Mesothelial cell of epicardium (in vitro differentiated cells): Measurements from ENCODE around the gene PPP1R18. TPM values are rescaled to one million over a fixed set of nuclear protein-coding genes. Genes with fewer than 3 reads are reported as not detected.
"Not testable (repeated sequence)": the region's sequence is repeated elsewhere in the genome, so short reads cannot be mapped to it uniquely, and the experiment has no call there.

Experiments
- DNase-seq, 2 experiments: peaks; one replicate each; pipeline ENCODE4 v3.0.0; 2021; ENCODE audit warnings: low spot score in 2 of 2; ENCODE audit not compliant: unreplicated experiment in 2 of 2
- H3K27ac Mint-ChIP-seq: 2 replicates; pipeline ENCODE4 v1.8.0; 2021; ENCODE audit warnings: mixed read lengths
- H3K27me3 Mint-ChIP-seq: 2 replicates; pipeline ENCODE4 v1.8.0; 2021; ENCODE audit warnings: low read depth, mixed read lengths
- H3K36me3 Mint-ChIP-seq: 2 replicates; pipeline ENCODE4 v1.8.0; 2021; ENCODE audit warnings: mixed read lengths
- H3K4me1 Mint-ChIP-seq: 2 replicates; pipeline ENCODE4 v1.8.0; 2021; ENCODE audit warnings: mixed read lengths
- H3K4me3 Mint-ChIP-seq: 2 replicates; pipeline ENCODE4 v1.8.0; 2021; ENCODE audit warnings: mild to moderate bottlenecking, moderate library complexity, mixed read lengths
- H3K9me3 Mint-ChIP-seq: 2 replicates; pipeline ENCODE4 v1.8.0; 2021; ENCODE audit warnings: mixed read lengths
- CTCF ChIP-seq: fragments of 200-600 bp; sonication (generic); IDR thresholded peaks from one replicate; pipeline ENCODE4 v1.5.0; 2021; ENCODE audit warnings: antibody characterized with exemption; ENCODE audit not compliant: unreplicated experiment
- total RNA-seq: library from RNA; stranded (reverse); gene quantifications from 3 replicates; pipeline ENCODE4 v1.2.1, GENCODE V29; 2021

Gene PPP1R18
- total RNA-seq, 1 donor from 2014 or later, result 30.6 TPM

- DNase-seq, result no peak
- H3K27me3 Mint-ChIP-seq, result no peaks in the 10 kb centered on the region
- H3K36me3 Mint-ChIP-seq, result peaks cover 22% of the 10 kb centered on the region
- TF ChIP-seq CTCF, result no peak
- H3K4me3 Mint-ChIP-seq, result peak overlapping the region; percentile 98
- H3K9me3 Mint-ChIP-seq, result no peaks in the 10 kb centered on the region
- peaks cover 48% of the 10 kb centered on the region for H3K4me1 Mint-ChIP-seq
- peak overlapping the region; percentile 96 for H3K27ac Mint-ChIP-seq
Observed at GRCh38 chr6:30719356-30719755, 32.9 kb upstream of the PPP1R18 start.

- DNase-seq, H3K9me3 Mint-ChIP-seq, H3K27me3 Mint-ChIP-seq: not testable (repeated sequence)
- Mint-ChIP-seq H3K4me1 (peaks cover 37% of the 10 kb centered on the region), H3K27ac (peak overlapping the region; percentile 100), H3K36me3 (peaks cover 19% of the 10 kb centered on the region), H3K4me3 (peak overlapping the region; percentile 98)
Observed at GRCh38 chr6:30717845-30718720, 31.6 kb upstream of the PPP1R18 start.

DNA sequence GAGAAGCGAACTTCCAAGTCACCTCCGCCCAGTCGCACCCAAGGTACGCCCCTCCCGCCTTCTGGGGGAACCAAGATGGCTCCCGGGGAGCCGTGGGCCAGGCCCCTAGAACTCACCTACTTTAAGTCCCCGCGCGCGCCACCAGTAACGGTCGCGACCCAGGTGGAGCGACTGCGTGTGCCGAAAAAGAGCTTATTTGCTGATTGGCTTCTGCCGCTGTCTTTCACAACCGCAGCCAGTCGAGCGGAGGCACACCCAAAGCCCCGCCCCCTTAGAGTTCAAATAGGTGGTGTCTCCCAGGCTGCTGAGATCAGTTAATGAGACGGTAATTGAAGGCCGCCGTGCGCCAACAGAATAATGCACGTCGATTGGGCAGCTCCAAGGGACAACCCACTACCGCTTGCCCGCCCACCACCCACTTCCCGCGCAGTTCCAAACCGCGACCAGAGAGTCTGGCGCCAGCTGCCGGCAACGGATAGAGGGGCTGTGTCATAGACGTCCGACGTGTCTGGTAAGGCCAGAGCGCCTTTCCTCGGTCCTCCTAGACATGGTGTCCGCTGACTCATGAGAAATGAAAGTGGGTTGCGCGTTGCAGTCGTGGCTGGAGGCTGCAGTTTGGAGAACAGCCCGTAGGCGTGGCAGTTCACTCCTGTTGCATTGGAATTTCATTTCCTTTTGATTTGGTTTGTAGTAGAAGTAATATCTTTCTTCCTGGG lies 30.8 kb upstream of the PPP1R18 start, which contains the start of gene MDC1:
TSS of gene MDC1 (minus strand) at position 153 of the 716 bp plus-strand sequence. CDS start 2,106 bp downstream, outside the sequence.
- no peaks in the 10 kb centered on the region for H3K9me3 Mint-ChIP-seq
- no peaks in the 10 kb centered on the region for H3K27me3 Mint-ChIP-seq
- peak within 1 kb of the TSS; percentile 100 for H3K27ac Mint-ChIP-seq
- peak within 1 kb of the TSS; percentile 97 for H3K4me3 Mint-ChIP-seq
- H3K36me3 Mint-ChIP-seq, result peaks cover 21% of the 10 kb centered on the region
- peaks cover 30% of the 10 kb centered on the region for H3K4me1 Mint-ChIP-seq
- peak; percentile 95 to 97 for DNase-seq
- peak; percentile 29 for TF ChIP-seq CTCF

DNA sequence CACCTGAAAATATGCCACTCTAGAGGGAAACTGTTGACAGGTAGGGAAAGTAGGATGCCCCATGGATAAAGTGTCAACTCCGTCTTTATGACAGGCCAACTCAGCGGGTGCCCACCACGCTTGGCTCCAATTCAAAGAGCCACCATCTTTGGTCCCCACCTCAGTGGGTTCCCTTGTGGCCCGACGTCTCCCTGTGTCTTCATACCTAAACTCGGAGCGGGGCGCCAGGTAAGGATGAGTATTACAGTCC lies 30.4 kb upstream of the PPP1R18 start:
- peak overlapping the region; percentile 97 for H3K4me3 Mint-ChIP-seq
- TF ChIP-seq CTCF, result no peak
- no peak for DNase-seq
- peak overlapping the region; percentile 100 for H3K27ac Mint-ChIP-seq
- H3K27me3 Mint-ChIP-seq, result no peaks in the 10 kb centered on the region
- no peaks in the 10 kb centered on the region for H3K9me3 Mint-ChIP-seq
- H3K4me1 Mint-ChIP-seq, result peaks cover 29% of the 10 kb centered on the region
- H3K36me3 Mint-ChIP-seq, result peaks cover 26% of the 10 kb centered on the region

- DNase-seq, result no peak
- H3K4me3 Mint-ChIP-seq, result no peak overlapping the region
- H3K4me1 Mint-ChIP-seq, result peaks cover 18% of the 10 kb centered on the region
- H3K27me3 Mint-ChIP-seq, result no peaks in the 10 kb centered on the region
- H3K36me3 Mint-ChIP-seq, result peaks cover 43% of the 10 kb centered on the region
- no peak overlapping the region for H3K27ac Mint-ChIP-seq
- TF ChIP-seq CTCF, result no peak
- H3K9me3 Mint-ChIP-seq, result no peaks in the 10 kb centered on the region
Observed at GRCh38 chr6:30714263-30714662, 27.8 kb upstream of the PPP1R18 start.

- DNase-seq, result no peak
- no peaks in the 10 kb centered on the region for H3K27me3 Mint-ChIP-seq
- peaks cover 53% of the 10 kb centered on the region for H3K36me3 Mint-ChIP-seq
Observed at GRCh38 chr6:30712441-30712945, 26.0 kb upstream of the PPP1R18 start.

More at GRCh38 chr6:30712441-30712945, 26.0 kb upstream of the PPP1R18 start:
- peaks cover 8% of the 10 kb centered on the region for H3K4me1 Mint-ChIP-seq
- H3K9me3 Mint-ChIP-seq, result no peaks in the 10 kb centered on the region
- TF ChIP-seq CTCF, result no peak
- no peak overlapping the region for H3K4me3 Mint-ChIP-seq
- no peak overlapping the region for H3K27ac Mint-ChIP-seq
